GM12873 (cell line): ENCODE data around the gene NISCH.

ENCODE experiments used
- TF ChIP-seq, protein P1 (sequence below): IDR thresholded peaks from 2 replicates; pipeline ENCODE4 v1.5.1; 2012; ENCODE audit warnings: low read depth, mild to moderate bottlenecking, moderate library complexity, low read length, control low read depth; ENCODE audit not compliant: insufficient read depth; ENCODE audit errors: missing control alignments

NISCH gene

GRCh38 chr3:52446042-52446441 is 9.4 kb upstream of the NISCH start:
- TF ChIP-seq, protein P1, sequence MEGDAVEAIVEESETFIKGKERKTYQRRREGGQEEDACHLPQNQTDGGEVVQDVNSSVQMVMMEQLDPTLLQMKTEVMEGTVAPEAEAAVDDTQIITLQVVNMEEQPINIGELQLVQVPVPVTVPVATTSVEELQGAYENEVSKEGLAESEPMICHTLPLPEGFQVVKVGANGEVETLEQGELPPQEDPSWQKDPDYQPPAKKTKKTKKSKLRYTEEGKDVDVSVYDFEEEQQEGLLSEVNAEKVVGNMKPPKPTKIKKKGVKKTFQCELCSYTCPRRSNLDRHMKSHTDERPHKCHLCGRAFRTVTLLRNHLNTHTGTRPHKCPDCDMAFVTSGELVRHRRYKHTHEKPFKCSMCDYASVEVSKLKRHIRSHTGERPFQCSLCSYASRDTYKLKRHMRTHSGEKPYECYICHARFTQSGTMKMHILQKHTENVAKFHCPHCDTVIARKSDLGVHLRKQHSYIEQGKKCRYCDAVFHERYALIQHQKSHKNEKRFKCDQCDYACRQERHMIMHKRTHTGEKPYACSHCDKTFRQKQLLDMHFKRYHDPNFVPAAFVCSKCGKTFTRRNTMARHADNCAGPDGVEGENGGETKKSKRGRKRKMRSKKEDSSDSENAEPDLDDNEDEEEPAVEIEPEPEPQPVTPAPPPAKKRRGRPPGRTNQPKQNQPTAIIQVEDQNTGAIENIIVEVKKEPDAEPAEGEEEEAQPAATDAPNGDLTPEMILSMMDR, result no peak

DNA sequence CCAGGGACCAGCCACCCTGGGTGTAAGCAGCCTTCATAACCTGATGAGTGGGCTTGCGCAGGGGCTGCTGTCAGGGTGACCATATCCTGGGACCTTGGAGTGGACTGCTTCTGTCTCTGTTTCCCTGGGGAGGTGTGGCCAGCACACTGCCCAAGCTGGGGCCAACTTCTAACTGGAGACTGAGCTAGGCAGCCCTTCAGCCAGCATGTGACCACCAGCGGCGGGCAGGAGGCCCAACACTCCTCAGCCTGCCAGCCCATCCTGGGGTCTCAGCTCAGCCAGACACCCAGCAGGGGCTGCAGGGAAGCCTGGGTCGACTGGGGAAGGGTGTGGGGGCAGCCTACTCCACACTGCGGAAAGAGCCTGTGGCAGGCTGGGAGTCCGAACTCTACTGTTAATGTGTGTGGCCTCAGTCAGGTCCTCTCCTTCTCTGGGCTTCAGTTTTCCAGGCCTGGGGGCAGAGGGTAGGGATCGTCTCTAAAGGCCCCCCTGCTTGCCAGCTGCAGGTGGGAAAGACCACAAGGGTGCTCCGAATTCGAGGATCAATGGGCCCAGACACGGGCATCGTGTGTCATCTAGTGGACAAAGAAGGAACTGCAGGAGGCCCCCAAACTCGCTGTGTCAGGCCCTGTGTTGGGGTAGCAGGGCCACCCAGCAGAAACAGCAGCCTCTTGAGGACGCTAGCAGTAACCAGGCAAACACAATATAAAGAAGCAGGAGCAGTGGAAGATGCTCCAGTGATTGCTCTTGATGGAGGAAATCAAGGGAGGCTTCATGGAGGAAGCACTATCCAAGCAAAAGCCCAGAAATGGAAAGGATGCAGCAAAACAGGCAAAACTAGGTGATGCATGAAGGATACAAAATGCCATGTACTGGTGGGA is 8.5 kb upstream of the NISCH start:
- TF ChIP-seq, protein P1, result peak; percentile 100

DNA sequence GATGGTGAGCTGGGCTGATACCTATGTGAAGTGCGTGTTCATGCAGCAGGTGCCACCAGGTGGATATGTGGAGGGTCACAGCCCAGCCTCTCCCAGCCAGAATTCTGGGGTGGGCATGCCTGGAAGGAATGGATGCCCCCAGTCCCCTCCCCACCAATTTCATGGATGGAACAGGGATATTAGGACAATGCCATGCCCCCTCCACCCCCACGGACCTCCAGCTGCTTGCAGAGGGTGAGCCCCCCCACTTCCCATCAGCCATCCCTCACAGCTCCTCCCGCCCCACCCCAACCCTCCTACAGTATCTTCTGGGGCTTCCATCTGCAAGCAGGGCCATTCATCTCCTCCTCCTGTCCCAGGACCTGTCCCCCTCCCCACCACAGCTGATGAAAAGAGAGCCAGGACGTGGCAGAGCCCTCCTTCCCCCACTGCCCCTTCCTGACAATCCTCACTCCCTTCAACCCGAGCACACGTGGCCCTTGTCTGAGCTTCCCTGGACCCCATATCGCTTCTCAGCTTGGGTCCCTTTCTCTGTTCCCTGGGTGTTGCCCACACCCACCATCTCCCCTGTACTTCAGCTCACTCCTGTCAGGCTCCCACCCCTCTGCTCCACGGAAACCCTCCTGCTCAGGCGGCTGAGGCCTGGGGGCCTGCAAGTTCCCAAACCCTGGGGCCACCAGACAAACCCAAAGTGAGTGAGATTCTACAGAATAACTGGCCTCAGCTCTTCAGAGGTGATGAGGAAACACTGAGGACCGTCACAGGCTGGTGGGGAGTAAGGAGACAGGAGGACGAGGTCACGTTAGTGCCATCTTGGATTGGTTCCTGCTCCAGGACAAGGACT is 7.7 kb upstream of the NISCH start:
- TF ChIP-seq, protein P1, result no peak

DNA sequence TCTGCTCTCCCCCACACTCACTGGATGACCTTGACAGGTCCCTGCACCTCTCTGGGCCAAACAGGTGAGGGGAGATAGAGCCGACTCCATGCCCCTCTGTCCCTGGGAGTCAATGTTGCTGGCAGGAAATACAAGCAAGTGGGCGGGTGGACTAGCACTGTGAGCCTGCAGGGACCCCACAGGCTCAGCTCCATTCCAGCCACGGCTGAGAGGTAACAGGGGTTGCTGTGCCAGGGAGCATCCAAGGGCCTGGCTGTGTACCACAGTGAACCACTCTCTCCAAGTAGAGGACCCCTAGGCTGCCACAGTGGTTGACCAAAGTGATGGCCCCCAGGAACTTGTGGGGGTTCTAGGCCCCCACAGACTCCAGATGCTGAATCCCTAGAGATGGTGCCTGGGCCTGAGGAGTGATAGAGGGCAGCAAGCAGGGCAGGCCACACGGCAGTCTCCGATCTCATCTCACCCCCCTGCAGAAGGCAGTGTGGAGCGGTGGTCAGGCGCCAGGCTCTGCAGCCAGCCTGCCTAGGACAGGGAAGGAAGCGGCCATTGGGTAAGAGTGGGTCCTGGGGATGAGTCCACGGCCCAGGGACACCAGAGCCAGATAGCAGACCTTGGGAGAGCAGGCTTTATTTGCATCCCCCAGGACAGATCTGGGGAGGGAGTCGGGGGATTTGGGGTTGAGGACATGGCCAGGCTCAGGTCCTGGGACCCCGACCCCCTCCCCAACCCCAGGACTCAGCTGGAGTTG is 4.7 kb upstream of the NISCH start:
- TF ChIP-seq, protein P1, result no peak

GRCh38 chr3:52451237-52452083 is 3.9 kb upstream of the NISCH start:
- TF ChIP-seq, protein P1, result peak; percentile 31

DNA sequence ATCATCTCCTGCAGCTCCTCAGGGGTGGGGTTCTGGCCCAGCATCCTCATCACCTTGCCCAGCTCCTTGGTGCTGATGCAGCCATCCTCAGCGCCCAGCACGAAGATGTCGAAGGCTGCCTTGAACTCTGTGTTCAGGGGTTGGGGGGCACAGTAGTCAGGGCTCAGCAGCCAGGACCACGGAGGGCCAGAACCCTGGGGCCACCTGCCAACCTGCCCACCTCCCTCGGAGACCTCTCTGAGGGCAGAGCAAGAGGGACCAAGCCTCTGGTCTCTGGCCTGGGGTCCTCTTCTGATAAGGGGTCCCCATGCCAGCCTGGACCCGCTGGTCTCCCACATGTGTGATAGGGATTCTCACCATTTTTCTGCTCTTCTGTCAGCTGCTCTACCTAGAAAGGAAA is 3.3 kb upstream of the NISCH start:
- TF ChIP-seq, protein P1, result no peak
